Medulla oblongata (tissue), 1 donor: ENCODE measurements around the gene FOXJ3.

ENCODE experiments used
- DNase-seq: peaks from one replicate; pipeline ENCODE4 v3.0.0-alpha.2; 2015; ENCODE audit errors: extremely low spot score

The FOXJ3 gene

GRCh38 chr1:42167611-42168390 lies 167.2 kb downstream of the FOXJ3 start:
- DNase-seq = no peak

- DNase-seq = no peak
Measured at GRCh38 chr1:42165511-42166210, 169.4 kb downstream of the FOXJ3 start.

GRCh38 chr1:42164551-42165420 lies 170.2 kb downstream of the FOXJ3 start, which contains the start of gene GUCA2A:
Gene GUCA2A (minus strand): TSS chr1:42164745. CDS start chr1:42164712, 33 bp downstream.
- DNase-seq = no peak

- DNase-seq = no peak
Measured at GRCh38 chr1:42163536-42164503, 171.2 kb downstream of the FOXJ3 start.

GRCh38 chr1:42163114-42163513 lies 171.9 kb downstream of the FOXJ3 start:
- no peak for DNase-seq

- no peak for DNase-seq
Measured at GRCh38 chr1:42162181-42162580, 172.9 kb downstream of the FOXJ3 start.

- DNase-seq = no peak
Measured at GRCh38 chr1:42158189-42158588, 176.8 kb downstream of the FOXJ3 start.

GRCh38 chr1:42157667-42158066 lies 177.4 kb downstream of the FOXJ3 start:
- DNase-seq = no peak

GRCh38 chr1:42155362-42155761 lies 179.7 kb downstream of the FOXJ3 start:
- no peak for DNase-seq

GRCh38 chr1:42154685-42155084 lies 180.3 kb downstream of the FOXJ3 start:
- no peak for DNase-seq

- DNase-seq = no peak
Measured at GRCh38 chr1:42153624-42154023, 181.4 kb downstream of the FOXJ3 start.

GRCh38 chr1:42152907-42153600 lies 182.0 kb downstream of the FOXJ3 start, which contains the start of gene GUCA2B:
Gene GUCA2B (plus strand): TSS chr1:42153410. CDS start chr1:42153451, 41 bp downstream.
- DNase-seq = no peak

GRCh38 chr1:42152119-42152518 lies 182.9 kb downstream of the FOXJ3 start:
- no peak for DNase-seq

GRCh38 chr1:42150651-42151050 lies 184.4 kb downstream of the FOXJ3 start:
- DNase-seq = no peak

GRCh38 chr1:42148166-42148565 lies 186.9 kb downstream of the FOXJ3 start:
- no peak for DNase-seq

GRCh38 chr1:42146626-42147320 lies 188.3 kb downstream of the FOXJ3 start:
- DNase-seq = peak; percentile 67

GRCh38 chr1:42145764-42146625 lies 189.0 kb downstream of the FOXJ3 start:
- DNase-seq = no peak

GRCh38 chr1:42145389-42145716 lies 189.7 kb downstream of the FOXJ3 start:
- no peak for DNase-seq
